ENCODE measurements around the gene CYTH4. TPM values are rescaled to one million over a fixed set of nuclear protein-coding genes. Genes with fewer than 3 reads are reported as not detected.

The CYTH4 gene
- total and polyA plus RNA-seq, 2 of the 13 experiments (the other 11 are each of a cell fraction or from before 2014, with no cell fraction given) = not detected

GRCh38 chr22:37318364-37319109, 36.2 kb downstream of the CYTH4 start:
- Histone ChIP-seq H2AFZ (ENCODE audit: low read length) (no peak overlapping the region), H3K36me3 (replicated peaks in 1 of 2; ENCODE audit: control insufficient read depth in 1 of 2, insufficient read depth in 2 of 2, low read length in 2 of 2) (no peaks in the 10 kb centered on the region), H3K79me2 (ENCODE audit: insufficient read depth, low read length) (no peaks in the 10 kb centered on the region), H3K4me2 (ENCODE audit: low read depth, low read length) (no peak overlapping the region), H3K4me3 (replicated peaks in 1 of 3; ENCODE audit: insufficient read depth in 1 of 3, low read depth in 2 of 3, low read length in 3 of 3) (no peak overlapping the region), H3K27ac (ENCODE audit: extremely low read length, insufficient read depth, low read length) (no peak overlapping the region), H4K20me1 (ENCODE audit: insufficient read depth, low read length) (no peaks in the 10 kb centered on the region), H3K4me1 (ENCODE audit: insufficient read depth, low read length) (peaks cover 34% of the 10 kb centered on the region), H3K9me3 (ENCODE audit: low read length) (no peaks in the 10 kb centered on the region), H3K9ac (ENCODE audit: insufficient read depth, low read depth, low read length) (no peak overlapping the region), H3K27me3 (ENCODE audit: control insufficient read depth in 1 of 2, insufficient read depth in 2 of 2, low read length in 2 of 2) (peaks cover 7 to 14% of the 10 kb centered on the region in 2 experiments; a peak in 3 of 5 replicates)
- intact Hi-C loops (cut with micrococcal nuclease; ENCODE audit: unreplicated experiment) (no loop called here), in situ Hi-C loops (cut with HindIII; ENCODE audit: extremely low pct_ligation_motif_present, low pct_unique_long_range_greater_than_20kb) (no loop called here)
- BruUV-seq (replicated peaks) = no TSS peak
- DNase-seq (ENCODE audit: low spot score) (no peak), FAIRE-seq (no peak), ATAC-seq (no peak)
- POLR2A ChIA-PET = no interaction called here
- TF ChIP-seq HNF1A (IDR thresholded peaks at IDR 0.05; ENCODE audit: low read depth) (no peak), HNF1A (CRISPR knock-in tag; IDR thresholded peaks at IDR 0.05; ENCODE audit: borderline replicate concordance) (no peak), TEAD3 (CRISPR knock-in tag; optimal IDR thresholded peaks at IDR 0.05; ENCODE audit: borderline replicate concordance) (no peak), ZFAT (CRISPR knock-in tag; conservative IDR thresholded peaks at IDR 0.05) (no peak), IKZF4 (CRISPR knock-in tag; IDR thresholded peaks at IDR 0.05; ENCODE audit: borderline replicate concordance, low read depth, not compliant biosample characterization) (no peak), GRHL1 (CRISPR knock-in tag; conservative IDR thresholded peaks at IDR 0.05) (no peak), STAG1 (CRISPR knock-in tag; IDR thresholded peaks at IDR 0.05) (peak; percentile 24; the same call in 1 of the 2 replicates), CTCF (CRISPR knock-in tag; IDR thresholded peaks at IDR 0.05) (0 out of 2 replicates have a peak, but pooled peaks have one; percentile 18)
- WGBS (ENCODE audit: low lambda C conversion rate) = 40% methylated on average over 18 of the region's 18 CpGs
- CTCF ChIA-PET (ENCODE audit: low intra/inter-chr PET ratio, low total read pairs) = interaction anchor here (2.2 to 3.0 kb wide), 2 partner anchors 110 to 138 kb away, joined by 17 to 45 read pairs; no protein-coding TSS in a partner anchor
